ENCODE measurements around the gene SULT4A1.

- no peak for TF ChIP-seq CTCF (IDR thresholded peaks at IDR 0.05; ENCODE audit: insufficient read depth, low read length, poor library complexity, severe bottlenecking)
- no peak for TF ChIP-seq EZH2phosphoT487 (conservative IDR thresholded peaks at IDR 0.05; ENCODE audit: low read length)
Observed at GRCh38 chr22:43817402-43817801, 44.9 kb downstream of the SULT4A1 start.

All from SU-DHL-6 (cell line).